Measurements from ENCODE around the gene PROP1.
A peak's percentile ranks its signal among the peaks of the same experiment; 100 is the strongest.
"Not testable (repeated sequence)": the region's sequence is repeated elsewhere in the genome, so short reads cannot be mapped to it uniquely, and the experiment has no call there.

The PROP1 gene

DNA sequence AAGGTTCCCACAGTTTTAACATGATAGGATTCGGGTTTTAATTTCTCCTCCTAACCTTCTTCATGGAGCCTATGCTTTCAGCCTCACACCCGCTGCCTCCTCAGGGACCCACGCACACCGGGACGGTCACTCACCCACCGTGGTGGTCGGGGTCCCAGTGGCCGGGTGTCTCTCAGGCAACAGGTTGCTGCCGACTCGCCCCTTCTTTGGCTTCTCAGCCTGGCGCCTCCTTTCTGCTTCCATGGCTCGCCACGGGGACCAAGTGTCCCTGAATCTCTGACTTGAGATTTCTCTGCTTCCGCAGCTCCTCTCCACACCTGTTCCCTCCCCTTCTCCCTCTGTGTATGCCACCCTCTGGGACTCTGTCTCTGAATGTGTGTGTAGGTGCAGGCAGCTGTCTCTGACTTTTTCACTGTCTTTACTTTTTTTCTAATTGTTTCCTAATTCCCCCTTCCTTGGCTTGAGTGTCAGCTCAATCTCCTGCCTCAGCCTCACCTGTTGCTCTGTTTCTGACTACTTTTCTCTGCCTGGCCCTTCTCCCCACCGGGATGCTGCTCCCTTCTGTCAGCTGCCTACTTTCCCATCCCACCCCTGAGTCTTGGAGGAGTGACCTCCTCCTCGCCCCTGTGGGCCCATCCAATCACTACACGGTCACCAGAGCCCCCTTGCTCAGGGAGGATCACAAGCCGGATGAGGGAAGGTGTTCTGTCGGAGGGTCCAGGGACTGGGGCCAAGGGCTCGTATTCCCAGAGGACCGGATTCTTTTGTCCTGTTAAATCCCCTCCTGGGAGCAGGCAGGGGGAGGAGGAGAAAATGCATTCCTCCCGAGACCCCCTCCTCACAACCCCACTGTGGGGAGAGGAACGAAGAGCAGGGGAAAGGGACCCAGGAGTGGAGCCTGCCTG lies at the start of gene PROP1:
Gene PROP1, minus strand, starts transcription at position 552 of the 905 bp plus-strand sequence. Its CDS starts 309 bp downstream, at position 243.
- no peak for DNase-seq

DNA sequence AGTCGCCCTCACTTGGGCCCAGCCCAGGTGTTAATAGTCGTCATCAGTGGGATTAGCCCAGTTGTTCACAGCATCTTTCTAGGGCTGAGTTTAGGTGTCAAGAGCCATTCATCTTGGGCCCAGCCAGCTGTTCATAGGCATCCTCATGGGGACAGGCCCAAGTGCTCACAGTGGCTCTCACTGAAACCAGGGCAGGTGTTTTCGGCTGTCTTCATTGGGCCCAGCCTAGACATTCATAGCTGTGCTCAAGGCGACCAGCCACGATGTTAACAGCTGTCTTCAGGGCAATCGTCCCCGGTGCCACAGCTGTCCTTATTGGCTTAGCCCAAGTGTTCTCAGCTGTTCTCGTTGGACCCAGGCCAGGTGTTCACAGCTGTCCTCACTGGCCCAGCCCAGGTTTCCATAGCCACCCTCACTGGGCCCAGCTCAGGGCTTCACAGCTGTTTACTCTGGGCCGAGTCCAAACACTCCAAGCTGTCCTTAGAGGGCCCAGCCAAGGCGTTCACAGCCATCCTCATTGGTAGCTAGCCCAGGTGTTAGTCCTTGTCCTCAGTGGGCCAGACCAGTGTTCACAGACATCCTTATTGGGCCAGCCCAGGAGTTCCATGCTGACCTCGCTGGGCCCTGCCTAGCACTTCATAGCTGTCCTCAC lies 23.5 kb upstream of the PROP1 start:
- DNase-seq = not testable (repeated sequence)

DNA sequence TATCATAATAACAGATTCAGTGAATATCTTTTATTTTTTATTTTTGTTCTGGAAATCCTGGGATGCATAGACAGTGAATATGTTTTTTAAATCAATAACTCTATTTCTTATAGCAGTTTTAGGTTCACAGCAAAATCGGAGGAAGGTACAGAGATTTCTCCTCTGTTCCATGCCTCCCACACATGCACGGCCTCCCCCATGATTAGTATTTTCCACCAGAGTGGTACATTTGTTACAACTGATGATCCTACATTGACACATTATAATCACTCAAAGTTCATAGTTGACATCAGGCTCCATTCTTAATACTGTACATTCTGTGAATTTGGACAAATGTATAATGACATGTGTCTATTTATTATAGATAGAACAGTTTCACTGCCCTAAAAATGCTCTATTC lies 16.7 kb upstream of the PROP1 start:
- DNase-seq = not testable (repeated sequence)

DNA sequence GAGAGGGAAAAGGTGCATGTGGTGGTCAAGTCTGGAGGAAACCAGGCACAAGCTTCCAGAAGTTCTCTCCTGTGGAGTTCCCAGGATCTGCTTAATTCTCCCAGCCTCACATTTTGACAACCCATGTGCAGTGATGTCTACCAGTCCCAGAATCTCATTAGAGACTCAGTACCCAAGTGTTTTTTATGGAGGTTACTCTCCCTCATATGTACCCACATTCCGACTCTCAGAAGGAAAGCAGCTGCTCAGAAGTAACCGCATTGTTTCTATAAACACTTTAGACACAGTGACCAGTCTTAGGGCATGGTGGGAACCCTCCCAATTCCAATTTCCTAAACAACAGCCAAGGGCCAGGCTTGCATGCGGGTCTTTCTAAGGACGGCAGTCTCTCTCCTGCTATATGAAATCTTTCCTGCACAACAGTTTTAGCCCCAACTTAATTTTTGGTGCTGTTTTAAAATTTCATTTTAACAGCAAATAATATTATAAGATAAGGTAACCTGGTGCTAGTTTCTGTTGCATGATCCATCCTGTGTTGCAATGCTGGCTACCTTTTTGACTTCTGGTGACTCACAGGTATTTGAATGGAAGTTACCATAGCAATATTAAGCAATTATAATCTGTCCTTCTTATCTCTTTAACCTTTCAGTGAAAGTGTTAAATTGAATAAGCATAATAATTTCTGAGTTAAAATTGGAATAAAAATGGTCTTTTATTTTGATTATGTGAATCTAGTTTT lies 15.9 kb upstream of the PROP1 start:
- DNase-seq = not testable (repeated sequence)

DNA sequence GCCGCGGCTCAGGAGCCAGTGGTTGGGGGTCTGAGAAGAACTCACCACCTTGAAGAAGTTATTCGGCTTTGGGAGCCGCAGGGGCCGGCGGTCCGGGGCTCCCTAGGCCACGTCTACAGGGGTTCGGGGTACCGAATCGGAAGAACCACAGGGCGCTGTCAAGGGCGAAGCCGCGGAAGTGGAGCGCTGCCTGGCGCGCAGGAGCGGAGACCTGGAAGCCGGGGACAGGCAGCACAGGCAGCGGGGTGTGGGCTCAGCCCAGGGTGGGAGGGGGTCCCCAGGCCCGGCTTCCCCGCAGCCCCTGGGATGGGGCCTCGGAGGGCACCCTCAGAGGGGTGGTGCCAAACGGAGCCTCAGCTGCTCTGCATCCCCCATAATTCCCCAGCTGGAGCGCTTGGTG lies 11.2 kb upstream of the PROP1 start:
- not testable (repeated sequence) for DNase-seq

DNA sequence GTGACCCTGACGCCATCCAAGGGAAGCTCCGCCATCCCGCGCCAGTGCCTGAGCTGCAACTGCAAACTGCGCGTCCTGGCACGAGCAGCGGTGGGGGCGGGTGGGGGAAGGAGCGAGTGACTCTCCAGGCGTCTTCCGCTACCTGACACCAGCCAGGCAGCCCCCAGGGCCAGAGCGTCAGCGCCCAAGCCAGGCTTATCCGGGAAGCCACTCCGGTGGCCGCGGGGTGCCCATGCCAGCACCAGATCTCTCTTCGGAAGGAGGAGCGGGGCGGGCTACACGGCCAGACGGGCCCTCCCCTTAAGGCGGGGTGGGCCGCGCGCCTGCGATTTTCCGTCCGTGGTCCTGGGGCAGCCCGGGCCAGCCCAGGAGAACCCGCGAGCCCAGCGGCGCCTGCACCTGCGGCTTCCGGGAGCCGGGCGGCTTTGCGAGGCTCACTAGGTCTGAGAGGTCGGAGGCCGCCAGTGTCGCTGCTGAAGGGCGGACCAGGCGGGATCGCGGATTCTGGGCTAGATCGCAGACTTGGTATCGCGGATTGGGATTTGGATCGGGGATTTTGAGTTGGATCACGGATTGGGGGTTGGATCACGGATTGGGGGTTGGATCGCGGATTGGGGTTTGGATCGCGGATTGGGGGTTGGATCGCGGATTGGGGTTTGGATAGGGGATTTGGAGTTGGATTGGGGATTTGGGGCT lies 10.6 kb upstream of the PROP1 start:
- DNase-seq = peak; percentile 75

DNA sequence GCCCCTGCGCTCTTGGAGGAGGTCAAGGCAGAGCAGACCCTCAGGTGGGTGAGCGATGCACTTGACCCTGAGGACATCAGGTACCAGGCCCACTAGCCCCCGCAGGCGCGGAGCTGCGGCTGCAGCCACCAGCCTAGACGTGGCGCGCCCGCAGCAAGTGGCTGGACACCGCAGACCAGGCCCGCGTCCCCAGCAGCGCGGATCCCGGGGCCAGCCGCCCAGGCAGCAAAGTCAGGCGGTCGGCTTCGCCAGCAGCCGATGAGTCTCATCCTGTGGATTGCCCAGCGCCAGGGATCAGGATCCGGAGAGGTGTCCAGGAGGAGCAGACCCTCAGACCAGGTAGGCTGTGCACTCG lies 10.1 kb upstream of the PROP1 start:
- not testable (repeated sequence) for DNase-seq

DNA sequence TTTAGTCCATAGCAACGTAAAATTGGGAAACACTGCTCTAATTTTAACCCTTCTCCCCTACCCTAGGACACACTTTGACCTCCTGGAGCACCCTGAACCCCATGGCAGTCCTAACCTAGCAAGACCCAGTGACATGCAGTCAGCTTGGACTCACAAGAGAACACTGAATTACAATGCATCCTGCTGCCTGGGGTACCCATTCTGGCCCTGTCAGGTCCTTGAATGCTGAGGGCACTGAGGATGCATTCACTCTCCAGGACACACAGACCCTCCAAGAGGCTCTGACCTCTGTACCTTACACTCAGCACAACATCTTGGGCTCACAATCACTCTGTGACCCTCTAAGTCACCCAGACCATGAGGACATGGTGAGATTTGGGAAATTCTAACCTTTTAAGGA lies 1.8 kb upstream of the PROP1 start:
- no peak for DNase-seq

DNA sequence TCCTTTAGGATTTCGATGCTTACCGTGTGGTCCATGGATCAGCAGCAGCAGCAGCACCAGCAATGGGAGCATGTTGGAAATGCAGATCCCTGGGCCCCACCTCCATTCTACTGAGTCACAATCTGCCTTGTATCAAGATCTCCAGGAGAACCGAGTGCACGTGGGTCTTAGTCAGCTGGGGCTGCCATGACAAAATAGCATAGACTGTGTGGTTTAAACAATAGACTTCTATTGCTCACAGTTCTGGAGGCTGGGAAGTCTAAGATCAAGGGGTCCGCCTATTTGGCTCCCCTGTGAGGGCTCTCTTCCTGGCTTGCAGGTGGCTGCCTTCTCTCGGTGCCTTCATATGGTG lies 1.3 kb upstream of the PROP1 start:
- no peak for DNase-seq

DNA sequence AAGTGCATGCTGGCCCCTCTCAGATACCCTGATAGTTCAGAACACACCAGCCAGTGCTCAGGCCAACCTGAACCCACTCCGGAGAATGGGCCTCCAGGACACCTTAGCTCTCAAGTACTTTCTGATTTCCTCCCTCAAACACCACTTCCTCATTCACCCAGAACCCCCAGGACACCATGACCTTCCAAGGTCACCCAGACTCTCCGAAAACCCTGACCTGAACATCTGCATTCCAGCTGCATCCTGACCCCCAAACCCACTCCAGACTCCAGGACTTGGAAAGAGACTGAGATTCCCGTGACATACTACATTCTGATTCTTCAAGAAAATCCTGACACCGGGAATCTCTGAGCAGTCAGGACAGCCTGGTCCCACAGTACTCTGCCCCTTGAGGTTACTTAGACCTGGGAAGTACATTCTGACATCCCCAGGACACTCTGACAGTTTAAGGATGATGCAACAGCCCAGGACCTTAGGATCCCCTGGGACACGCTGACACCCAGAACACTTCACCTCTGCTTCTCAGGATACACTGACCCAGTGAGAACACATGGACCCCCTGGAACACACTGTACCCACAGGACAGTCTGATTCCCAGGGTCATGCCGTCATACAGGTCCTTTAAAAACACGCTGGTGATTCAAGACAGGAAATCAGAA lies 747 bp upstream of the PROP1 start:
- no peak for DNase-seq

DNA sequence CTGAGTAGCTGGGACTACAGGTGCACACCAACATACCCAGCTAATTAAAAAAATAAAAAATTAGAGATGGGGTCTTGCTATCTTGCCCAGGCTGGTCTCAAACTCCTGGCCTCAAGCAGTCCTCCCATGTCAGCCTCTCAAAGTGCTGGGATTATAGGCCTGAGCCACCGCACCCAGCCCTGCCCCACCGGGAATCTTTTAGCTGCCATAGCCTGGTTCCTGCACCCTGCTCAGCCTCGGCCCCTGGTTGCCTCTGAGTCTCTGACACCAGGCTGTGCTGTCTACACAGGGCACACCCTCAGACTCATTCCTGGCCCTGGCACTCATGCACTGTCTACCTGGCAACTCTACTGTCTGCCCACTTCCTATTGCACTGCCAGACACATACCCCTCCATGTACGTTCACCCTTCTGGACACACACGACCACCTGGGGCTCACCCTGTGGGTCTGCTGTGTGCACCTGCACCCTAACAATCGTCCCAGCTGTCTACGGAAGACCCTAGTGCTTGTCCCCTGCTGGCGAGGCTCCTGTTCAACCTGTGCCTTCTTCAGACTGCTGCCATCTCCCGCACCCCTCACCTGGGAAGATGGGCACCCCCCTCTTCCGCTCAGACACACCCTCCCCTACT lies 1.4 kb downstream of the PROP1 start:
- DNase-seq = no peak

DNA sequence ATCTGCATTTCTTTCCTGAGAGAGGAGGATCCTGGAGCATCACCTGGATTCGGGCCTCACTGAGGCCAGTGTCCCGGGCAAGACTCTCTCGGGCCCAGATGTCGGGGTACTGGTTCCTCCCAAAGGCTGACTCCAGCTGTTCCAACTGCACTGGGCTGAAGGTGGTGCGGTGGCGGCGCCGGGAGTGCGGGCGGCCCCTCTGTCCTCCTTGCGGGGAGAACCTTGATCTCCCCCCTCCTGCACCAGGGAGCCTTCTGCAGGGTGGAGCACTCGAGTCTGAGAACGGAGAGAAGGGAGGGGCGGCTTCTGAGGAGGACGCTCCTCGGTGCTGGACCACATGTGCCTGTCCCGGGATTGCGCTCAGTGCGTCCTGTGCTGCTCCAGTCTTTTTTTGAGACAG lies 2.0 kb downstream of the PROP1 start:
- no peak for DNase-seq

DNA sequence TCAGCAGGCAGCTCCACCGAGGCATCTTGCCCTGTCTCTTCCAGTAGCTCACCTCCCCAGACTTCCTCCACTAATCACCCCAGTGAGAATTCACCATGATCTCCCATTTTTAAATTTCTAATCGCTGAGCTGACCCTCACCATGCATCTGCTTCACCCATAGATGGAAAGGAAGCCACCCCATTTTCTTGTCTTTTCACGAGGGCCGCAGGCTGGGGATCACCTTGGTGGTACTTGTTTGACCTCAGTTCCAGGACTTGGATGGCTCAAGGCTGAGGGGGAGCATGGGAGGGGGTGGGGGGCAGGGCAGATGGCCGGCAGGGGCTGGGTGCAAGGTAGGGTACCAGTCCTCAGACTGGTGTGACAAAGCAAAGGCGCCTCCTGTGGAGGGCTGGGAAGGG lies 3.6 kb downstream of the PROP1 start:
- DNase-seq = no peak

DNA sequence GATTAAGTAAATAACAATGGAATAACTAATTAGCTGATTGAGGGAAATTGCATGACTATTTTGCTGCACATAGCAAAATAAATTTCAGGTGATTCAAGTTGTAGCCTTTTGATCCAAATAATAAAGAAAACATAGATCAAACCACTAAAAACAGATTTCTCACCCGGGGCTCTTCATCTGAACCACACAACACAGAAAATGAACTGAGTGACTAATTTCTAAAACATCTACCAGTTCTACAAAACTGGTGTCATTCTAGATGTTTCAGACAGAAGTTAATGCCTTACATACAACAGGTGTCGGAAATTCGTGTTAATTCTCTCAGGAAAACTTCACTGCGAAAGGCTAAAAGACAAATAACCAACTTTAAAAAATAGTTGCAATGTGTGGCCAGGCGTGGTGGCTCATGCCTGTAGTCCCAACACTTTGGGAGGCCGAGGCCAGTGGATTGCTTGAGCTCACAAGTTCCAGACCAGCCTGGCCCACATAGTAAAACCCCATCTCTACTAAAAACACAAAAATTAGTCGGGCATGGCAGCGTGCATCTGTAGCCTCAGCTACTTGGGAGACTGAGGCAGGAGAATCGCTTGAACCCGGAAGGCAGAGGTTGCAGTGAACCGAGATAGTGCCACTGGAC lies 6.9 kb downstream of the PROP1 start:
- DNase-seq = no peak

DNA sequence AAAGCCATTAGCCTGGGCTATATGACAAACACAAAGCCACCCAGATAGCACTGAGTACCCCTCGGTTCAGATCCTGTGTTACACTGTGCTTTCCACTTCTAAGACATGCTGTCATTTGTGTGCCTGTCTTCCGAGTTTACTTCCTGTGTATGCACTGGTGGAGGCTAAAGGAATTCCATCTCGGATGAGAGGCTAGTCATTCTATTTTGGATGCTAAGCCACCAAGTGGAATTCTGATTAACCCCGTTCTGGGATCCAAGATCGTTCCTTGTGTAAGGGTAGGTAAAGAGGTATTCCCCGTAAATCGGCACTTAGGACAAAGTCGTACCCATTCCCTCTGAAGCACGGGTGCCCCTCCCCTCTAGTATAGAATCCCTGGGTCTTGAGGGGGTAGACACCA lies 8.7 kb downstream of the PROP1 start:
- no peak for DNase-seq

DNA sequence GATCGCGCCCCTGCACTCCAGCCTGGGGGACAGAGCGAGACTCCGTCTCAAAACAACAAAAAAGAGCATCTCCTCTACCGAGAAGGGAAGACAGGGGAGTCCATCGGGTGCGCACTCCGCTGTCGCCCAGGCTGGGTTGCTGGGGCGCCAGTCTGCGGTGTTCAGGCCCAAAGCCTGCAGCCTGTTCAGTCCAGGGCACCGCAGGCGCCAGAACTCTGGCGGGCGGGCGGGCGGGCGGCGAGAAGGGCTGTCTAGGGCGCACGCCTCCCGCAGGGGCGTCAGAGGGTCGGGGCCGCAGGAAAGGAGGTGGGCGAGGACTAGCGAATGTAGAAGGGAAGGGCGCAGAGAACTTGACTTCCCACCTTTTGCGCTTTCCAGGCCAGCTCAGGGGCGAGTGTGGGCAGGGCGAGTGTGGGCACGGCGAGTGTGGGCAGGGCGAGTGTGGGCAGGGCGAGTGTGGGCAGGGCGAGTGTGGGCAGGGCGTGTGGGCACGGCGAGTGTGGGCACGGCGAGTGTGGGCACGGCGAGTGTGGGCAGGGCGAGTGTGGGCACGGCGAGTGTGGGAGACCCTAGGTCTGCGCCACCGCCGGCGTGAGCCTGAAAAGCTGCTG lies 10.5 kb downstream of the PROP1 start:
- no peak for DNase-seq

DNA sequence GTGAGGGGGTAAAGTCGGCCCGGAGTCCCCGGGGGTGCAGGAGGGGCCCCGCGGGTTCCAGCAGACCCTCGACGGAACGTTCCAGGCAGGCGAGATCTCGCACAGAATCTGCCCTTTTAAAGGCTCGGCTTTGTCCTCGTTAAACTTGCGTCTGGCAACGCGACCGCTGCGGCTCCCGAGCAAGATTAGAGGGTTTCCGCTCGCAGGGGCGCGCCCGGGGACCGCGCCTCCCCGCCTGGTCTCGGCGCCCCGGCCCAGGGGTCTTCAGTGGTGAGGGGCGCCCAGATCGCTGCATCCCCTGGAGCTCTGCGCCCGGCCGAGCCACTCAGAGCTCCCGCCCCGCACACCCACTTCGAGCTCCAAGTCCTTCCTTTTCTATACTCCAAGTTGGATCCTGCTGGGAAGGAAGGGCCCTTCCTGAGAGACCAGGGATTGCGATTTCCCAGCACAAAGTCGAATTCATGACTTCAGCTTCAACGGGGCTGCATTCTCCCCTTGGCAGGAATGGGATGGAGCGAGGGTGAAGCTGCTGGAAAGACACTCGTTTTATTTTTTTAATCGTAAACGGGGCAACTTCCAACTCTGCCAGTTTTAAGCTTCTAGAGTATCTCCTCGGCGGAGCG lies 11.3 kb downstream of the PROP1 start:
- no peak for DNase-seq

DNA sequence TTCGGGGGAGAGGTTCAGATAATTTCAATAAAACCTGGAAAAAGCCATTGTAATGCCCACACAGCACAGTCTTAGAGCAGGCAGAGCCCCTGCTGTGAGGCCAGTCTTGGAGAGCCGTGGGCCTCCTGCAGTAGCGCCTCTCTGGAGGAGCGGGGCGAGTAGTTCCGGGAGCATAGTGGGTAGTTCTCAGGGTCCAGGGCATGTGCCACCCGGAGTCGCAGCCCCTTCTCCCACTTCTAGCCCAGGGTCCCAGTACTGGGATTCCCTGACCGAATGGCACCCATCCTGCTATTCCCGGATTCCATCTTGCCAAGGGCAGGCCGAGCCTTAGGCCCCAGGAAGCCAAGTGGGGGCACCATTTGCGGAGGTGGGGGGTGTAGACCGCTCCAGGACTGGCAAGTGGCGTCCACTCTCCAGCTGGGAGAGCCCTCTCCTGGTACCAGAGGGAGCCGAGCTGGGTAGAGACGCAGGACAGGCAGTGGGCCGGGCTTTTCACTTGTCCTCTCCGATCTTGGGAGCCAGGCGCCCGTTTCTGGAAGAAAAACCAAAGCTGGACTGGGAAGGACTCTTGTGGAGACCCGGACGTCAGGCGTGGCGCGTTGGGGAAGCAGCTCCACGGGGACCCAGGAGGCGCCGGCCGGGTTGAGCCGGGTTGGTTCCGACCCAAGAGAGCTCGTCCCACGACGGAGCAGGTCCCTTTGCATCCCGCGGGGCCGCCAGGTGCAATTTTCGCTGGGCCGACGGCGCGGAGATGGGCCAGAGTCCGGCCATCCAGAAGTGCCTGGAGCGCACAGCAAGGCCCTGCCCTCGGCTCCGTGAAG lies 12.1 kb downstream of the PROP1 start:
- DNase-seq = no peak

DNA sequence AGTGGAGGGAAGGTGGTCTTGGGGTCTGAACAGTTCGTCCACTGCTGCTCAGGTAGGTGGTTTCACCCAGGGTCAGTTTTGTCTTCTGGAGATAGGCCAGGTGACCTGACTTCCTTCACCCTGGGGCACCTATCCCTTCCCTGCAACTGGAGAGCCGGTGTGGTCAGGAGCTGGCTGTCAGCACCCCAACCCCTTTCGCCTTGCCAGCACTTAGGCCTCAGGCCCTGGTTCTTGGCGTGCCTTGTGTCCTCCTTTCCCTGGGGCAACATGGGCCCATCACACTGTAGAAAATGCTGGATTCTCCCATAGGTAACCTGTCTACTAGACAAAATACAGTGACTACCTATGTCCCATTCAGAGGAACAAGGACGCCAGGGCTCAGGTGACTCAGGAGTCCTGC lies 13.1 kb downstream of the PROP1 start:
- no peak for DNase-seq

Data from activated naive CD4-positive, alpha-beta T cell treated with Interleukin-2 at 50 U/mL for 16 hours (primary cell).